ENCODE results near the gene MTFMT. TPM values are rescaled to one million over a fixed set of nuclear protein-coding genes. Genes with fewer than 3 reads are reported as not detected.

Gene MTFMT
- total and polyA plus RNA-seq, 2 experiments from 2014 or later: 19.0 to 36.0 TPM

DNA sequence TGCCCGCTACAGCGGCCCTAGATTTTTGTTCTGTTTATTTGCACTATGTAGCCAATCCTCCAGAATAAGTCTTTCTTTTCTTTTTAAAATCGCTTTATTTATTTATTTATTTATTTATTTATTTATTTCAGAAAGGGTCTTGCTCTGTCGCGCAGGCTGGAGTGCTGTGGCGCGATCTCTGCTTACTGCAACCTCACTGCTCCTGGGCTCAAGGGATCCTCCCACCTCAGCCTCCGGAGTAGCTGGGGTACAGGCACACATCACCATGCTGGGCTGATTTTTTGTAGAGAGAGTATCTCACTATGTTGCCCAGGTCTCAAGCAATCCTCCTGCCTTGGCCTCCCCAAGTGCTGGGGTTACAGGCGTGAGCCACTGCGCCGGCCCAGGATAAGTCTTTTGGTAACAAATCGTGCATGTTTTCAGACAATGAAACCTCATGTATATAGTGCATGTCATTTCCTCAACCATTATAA lies 333 bp upstream of the MTFMT start:
- peaks cover 9% of the 10 kb centered on the region for H3K36me3 Mint-ChIP-seq (ENCODE audit: low read depth)
- H3K27me3 ChIP-seq (ENCODE audit: insufficient read depth): no peaks in the 10 kb centered on the region
- 0 out of 2 replicates have a peak, but pooled peaks cover 6% of the 10 kb centered on the region for H3F3A ChIP-seq (replicated peaks; ENCODE audit: low read depth)
- no peaks in the 10 kb centered on the region for H3K9me3 Mint-ChIP-seq
- no peak overlapping the region for H3K27ac Mint-ChIP-seq
- H3K79me2 ChIP-seq (replicated peaks; ENCODE audit: insufficient read depth): peaks cover 15% of the 10 kb centered on the region
- H3K4me3 Mint-ChIP-seq: peak overlapping the region; percentile 42
- ATAC-seq (no peak), DNase-seq (ENCODE audit: low spot score) (no peak)
- H3K27ac ChIP-seq (ENCODE audit: low read depth): no peak overlapping the region
- peaks cover 10% of the 10 kb centered on the region for H3K4me1 ChIP-seq (ENCODE audit: insufficient read depth)
- H3K4me3 ChIP-seq: peak overlapping the region; percentile 98
- H3K4me1 Mint-ChIP-seq: peaks cover 13% of the 10 kb centered on the region
- H2AFZ ChIP-seq: no peak overlapping the region; the same call in 1 of the 2 replicates
- no peaks in the 10 kb centered on the region for H3K9me2 ChIP-seq (ENCODE audit: insufficient read depth)
- peaks cover 11% of the 10 kb centered on the region for H3K27me3 Mint-ChIP-seq (ENCODE audit: insufficient read depth, low read depth, poor library complexity)
- H3K36me3 ChIP-seq (ENCODE audit: insufficient read depth): no peaks in the 10 kb centered on the region
- TF ChIP-seq, protein P1, sequence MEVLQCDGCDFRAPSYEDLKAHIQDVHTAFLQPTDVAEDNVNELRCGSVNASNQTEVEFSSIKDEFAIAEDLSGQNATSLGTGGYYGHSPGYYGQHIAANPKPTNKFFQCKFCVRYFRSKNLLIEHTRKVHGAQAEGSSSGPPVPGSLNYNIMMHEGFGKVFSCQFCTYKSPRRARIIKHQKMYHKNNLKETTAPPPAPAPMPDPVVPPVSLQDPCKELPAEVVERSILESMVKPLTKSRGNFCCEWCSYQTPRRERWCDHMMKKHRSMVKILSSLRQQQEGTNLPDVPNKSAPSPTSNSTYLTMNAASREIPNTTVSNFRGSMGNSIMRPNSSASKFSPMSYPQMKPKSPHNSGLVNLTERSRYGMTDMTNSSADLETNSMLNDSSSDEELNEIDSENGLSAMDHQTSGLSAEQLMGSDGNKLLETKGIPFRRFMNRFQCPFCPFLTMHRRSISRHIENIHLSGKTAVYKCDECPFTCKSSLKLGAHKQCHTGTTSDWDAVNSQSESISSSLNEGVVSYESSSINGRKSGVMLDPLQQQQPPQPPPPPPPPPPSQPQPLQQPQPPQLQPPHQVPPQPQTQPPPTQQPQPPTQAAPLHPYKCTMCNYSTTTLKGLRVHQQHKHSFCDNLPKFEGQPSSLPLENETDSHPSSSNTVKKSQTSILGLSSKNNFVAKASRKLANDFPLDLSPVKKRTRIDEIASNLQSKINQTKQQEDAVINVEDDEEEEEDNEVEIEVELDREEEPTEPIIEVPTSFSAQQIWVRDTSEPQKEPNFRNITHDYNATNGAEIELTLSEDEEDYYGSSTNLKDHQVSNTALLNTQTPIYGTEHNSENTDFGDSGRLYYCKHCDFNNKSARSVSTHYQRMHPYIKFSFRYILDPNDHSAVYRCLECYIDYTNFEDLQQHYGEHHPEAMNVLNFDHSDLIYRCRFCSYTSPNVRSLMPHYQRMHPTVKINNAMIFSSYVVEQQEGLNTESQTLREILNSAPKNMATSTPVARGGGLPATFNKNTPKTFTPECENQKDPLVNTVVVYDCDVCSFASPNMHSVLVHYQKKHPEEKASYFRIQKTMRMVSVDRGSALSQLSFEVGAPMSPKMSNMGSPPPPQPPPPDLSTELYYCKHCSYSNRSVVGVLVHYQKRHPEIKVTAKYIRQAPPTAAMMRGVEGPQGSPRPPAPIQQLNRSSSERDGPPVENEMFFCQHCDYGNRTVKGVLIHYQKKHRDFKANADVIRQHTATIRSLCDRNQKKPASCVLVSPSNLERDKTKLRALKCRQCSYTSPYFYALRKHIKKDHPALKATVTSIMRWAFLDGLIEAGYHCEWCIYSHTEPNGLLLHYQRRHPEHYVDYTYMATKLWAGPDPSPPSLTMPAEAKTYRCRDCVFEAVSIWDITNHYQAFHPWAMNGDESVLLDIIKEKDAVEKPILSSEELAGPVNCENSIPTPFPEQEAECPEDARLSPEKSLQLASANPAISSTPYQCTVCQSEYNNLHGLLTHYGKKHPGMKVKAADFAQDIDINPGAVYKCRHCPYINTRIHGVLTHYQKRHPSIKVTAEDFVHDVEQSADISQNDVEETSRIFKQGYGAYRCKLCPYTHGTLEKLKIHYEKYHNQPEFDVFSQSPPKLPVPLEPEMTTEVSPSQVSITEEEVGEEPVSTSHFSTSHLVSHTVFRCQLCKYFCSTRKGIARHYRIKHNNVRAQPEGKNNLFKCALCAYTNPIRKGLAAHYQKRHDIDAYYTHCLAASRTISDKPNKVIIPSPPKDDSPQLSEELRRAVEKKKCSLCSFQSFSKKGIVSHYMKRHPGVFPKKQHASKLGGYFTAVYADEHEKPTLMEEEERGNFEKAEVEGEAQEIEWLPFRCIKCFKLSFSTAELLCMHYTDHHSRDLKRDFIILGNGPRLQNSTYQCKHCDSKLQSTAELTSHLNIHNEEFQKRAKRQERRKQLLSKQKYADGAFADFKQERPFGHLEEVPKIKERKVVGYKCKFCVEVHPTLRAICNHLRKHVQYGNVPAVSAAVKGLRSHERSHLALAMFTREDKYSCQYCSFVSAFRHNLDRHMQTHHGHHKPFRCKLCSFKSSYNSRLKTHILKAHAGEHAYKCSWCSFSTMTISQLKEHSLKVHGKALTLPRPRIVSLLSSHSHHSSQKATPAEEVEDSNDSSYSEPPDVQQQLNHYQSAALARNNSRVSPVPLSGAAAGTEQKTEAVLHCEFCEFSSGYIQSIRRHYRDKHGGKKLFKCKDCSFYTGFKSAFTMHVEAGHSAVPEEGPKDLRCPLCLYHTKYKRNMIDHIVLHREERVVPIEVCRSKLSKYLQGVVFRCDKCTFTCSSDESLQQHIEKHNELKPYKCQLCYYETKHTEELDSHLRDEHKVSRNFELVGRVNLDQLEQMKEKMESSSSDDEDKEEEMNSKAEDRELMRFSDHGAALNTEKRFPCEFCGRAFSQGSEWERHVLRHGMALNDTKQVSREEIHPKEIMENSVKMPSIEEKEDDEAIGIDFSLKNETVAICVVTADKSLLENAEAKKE (CRISPR knock-in tag; IDR thresholded peaks at IDR 0.05): no peak
- TF ChIP-seq POLR2AphosphoS5 (IDR thresholded peaks at IDR 0.05; ENCODE audit: low read depth): no peak
- TF ChIP-seq, protein P2, sequence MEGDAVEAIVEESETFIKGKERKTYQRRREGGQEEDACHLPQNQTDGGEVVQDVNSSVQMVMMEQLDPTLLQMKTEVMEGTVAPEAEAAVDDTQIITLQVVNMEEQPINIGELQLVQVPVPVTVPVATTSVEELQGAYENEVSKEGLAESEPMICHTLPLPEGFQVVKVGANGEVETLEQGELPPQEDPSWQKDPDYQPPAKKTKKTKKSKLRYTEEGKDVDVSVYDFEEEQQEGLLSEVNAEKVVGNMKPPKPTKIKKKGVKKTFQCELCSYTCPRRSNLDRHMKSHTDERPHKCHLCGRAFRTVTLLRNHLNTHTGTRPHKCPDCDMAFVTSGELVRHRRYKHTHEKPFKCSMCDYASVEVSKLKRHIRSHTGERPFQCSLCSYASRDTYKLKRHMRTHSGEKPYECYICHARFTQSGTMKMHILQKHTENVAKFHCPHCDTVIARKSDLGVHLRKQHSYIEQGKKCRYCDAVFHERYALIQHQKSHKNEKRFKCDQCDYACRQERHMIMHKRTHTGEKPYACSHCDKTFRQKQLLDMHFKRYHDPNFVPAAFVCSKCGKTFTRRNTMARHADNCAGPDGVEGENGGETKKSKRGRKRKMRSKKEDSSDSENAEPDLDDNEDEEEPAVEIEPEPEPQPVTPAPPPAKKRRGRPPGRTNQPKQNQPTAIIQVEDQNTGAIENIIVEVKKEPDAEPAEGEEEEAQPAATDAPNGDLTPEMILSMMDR (conservative IDR thresholded peaks at IDR 0.05; ENCODE audit: low read depth in 2 of 2): no peak
- TF ChIP-seq EZH2phosphoT487 (IDR thresholded peaks at IDR 0.05; ENCODE audit: unreplicated experiment): no peak
- no peak for TF ChIP-seq EZH2 (IDR thresholded peaks at IDR 0.05; ENCODE audit: low read depth, unreplicated experiment)
- TF ChIP-seq, protein P3, sequence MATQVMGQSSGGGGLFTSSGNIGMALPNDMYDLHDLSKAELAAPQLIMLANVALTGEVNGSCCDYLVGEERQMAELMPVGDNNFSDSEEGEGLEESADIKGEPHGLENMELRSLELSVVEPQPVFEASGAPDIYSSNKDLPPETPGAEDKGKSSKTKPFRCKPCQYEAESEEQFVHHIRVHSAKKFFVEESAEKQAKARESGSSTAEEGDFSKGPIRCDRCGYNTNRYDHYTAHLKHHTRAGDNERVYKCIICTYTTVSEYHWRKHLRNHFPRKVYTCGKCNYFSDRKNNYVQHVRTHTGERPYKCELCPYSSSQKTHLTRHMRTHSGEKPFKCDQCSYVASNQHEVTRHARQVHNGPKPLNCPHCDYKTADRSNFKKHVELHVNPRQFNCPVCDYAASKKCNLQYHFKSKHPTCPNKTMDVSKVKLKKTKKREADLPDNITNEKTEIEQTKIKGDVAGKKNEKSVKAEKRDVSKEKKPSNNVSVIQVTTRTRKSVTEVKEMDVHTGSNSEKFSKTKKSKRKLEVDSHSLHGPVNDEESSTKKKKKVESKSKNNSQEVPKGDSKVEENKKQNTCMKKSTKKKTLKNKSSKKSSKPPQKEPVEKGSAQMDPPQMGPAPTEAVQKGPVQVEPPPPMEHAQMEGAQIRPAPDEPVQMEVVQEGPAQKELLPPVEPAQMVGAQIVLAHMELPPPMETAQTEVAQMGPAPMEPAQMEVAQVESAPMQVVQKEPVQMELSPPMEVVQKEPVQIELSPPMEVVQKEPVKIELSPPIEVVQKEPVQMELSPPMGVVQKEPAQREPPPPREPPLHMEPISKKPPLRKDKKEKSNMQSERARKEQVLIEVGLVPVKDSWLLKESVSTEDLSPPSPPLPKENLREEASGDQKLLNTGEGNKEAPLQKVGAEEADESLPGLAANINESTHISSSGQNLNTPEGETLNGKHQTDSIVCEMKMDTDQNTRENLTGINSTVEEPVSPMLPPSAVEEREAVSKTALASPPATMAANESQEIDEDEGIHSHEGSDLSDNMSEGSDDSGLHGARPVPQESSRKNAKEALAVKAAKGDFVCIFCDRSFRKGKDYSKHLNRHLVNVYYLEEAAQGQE (IDR thresholded peaks at IDR 0.05; ENCODE audit: unreplicated experiment): no peak
- no peak for TF ChIP-seq STAT1 (IDR thresholded peaks at IDR 0.05; ENCODE audit: unreplicated experiment)
- no peak for TF ChIP-seq JUNB (IDR thresholded peaks at IDR 0.05; ENCODE audit: unreplicated experiment)
- TF ChIP-seq, protein P4, sequence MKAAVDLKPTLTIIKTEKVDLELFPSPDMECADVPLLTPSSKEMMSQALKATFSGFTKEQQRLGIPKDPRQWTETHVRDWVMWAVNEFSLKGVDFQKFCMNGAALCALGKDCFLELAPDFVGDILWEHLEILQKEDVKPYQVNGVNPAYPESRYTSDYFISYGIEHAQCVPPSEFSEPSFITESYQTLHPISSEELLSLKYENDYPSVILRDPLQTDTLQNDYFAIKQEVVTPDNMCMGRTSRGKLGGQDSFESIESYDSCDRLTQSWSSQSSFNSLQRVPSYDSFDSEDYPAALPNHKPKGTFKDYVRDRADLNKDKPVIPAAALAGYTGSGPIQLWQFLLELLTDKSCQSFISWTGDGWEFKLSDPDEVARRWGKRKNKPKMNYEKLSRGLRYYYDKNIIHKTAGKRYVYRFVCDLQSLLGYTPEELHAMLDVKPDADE (IDR thresholded peaks at IDR 0.05): no peak
- no peak for TF ChIP-seq ZNF114 (CRISPR knock-in tag; IDR thresholded peaks at IDR 0.05)
- no peak for TF ChIP-seq CREB1 (CRISPR knock-in tag; IDR thresholded peaks at IDR 0.05; ENCODE audit: low read depth)
- no peak for TF ChIP-seq NANOG (IDR thresholded peaks at IDR 0.05; ENCODE audit: borderline replicate concordance)
- TF ChIP-seq ZNF331 (CRISPR knock-in tag; IDR thresholded peaks at IDR 0.05; ENCODE audit: low read depth): no peak
- H3K4me2 ChIP-seq: no peak overlapping the region
- peaks cover 15% of the 10 kb centered on the region for H4K20me1 ChIP-seq (replicated peaks; ENCODE audit: insufficient read depth)
